Mucosa of rectum (tissue), 2 donors: Measurements from ENCODE around the gene AOX1.

Experiments used
- H3K27ac ChIP-seq, 2 donors: one replicate each; pipeline ENCODE4 v1.7.0; 2013; ENCODE audit warnings: inconsistent platforms in 2 of 2, low read depth in 2 of 2, low read length in 2 of 2
- H3K27me3 ChIP-seq, 2 donors: one replicate each; pipeline ENCODE4 v1.7.0; 2013; ENCODE audit warnings: low read length in 2 of 2; ENCODE audit not compliant: control insufficient read depth in 2 of 2, insufficient read depth in 2 of 2
- H3K36me3 ChIP-seq, 2 donors: one replicate each; pipeline ENCODE4 v1.7.0; 2013; ENCODE audit warnings: low read length in 2 of 2; ENCODE audit not compliant: control insufficient read depth in 2 of 2, insufficient read depth in 2 of 2
- H3K4me1 ChIP-seq, 2 donors: one replicate each; pipeline ENCODE4 v1.7.0; 2013; ENCODE audit warnings: low read length in 2 of 2, mild to moderate bottlenecking in 1 of 2; ENCODE audit not compliant: control insufficient read depth in 2 of 2, insufficient read depth in 2 of 2
- H3K4me3 ChIP-seq, 2 donors: one replicate each; pipeline ENCODE4 v1.7.0; 2013; ENCODE audit warnings: low read length in 2 of 2
- H3K9ac ChIP-seq, 2 donors: one replicate each; pipeline ENCODE4 v1.7.0; 2013; ENCODE audit warnings: low read length in 2 of 2, low read depth in 1 of 2, mild to moderate bottlenecking in 1 of 2
- H3K9me3 ChIP-seq, 2 donors: one replicate each; pipeline ENCODE4 v1.7.0; 2013; ENCODE audit warnings: low read length in 2 of 2; ENCODE audit not compliant: control insufficient read depth in 2 of 2
- donor health status: healthy.
- donor health status: Normal muscosa, but diverticular disease.

AOX1 gene

GRCh38 chr2:200695601-200696000 lies 109.8 kb downstream of the AOX1 start:
- Histone ChIP-seq H3K27me3 (no peaks in the 10 kb centered on the region), H3K4me3 (no peak overlapping the region), H3K36me3 (no peaks in the 10 kb centered on the region), H3K4me1 (no peaks in the 10 kb centered on the region), H3K27ac (no peak overlapping the region), H3K9ac (no peak overlapping the region), H3K9me3 (no peaks in the 10 kb centered on the region)

DNA sequence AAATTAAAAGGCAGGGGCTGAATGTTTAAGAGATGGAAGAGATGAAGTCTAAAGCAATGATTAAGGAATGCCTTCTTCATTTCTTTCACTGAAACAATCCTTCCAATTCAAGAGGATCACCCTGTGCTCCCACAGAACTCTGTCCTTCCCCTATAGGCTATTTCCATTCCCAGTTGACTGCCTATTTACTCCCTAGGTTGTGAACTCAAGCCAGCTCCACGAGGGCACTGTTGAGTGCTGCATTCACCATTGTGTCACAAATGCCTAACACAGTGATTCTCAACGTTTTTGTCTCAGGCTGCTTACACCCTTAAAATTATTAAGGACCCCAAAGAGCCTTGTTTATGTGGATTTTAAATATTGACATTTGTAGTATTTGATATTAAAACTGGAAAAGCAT lies 112.4 kb downstream of the AOX1 start:
- Histone ChIP-seq H3K27me3 (no peaks in the 10 kb centered on the region), H3K27ac (no peak overlapping the region), H3K36me3 (no peaks in the 10 kb centered on the region), H3K4me1 (no peaks in the 10 kb centered on the region), H3K9me3 (no peaks in the 10 kb centered on the region), H3K4me3 (no peak overlapping the region), H3K9ac (no peak overlapping the region)

DNA sequence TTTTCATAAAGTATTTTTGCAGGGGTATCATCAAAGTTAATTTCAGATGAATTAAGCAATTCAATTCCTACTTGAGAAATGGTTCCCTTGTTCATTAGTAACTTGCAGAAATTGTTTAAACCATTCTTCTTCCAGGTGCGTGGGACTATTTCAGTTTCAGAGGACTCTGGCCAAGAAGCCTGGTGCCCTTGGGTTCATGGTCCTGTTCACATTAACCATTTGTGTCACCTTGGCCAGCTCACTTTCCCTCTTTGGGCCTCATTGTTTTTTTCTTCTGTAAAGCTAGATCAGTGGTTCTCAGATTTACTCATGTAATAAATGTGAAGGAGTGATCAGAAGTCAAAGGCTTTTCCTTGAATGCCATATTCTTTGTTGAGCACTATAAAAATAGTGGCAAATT lies 113.5 kb downstream of the AOX1 start:
- H3K9ac ChIP-seq = no peak overlapping the region
- no peaks in the 10 kb centered on the region for H3K9me3 ChIP-seq
- no peak overlapping the region for H3K4me3 ChIP-seq
- no peaks in the 10 kb centered on the region for H3K27me3 ChIP-seq
- no peak overlapping the region for H3K27ac ChIP-seq
- H3K4me1 ChIP-seq = peaks cover 4 to 9% of the 10 kb centered on the region in 2 donors
- no peaks in the 10 kb centered on the region for H3K36me3 ChIP-seq

DNA sequence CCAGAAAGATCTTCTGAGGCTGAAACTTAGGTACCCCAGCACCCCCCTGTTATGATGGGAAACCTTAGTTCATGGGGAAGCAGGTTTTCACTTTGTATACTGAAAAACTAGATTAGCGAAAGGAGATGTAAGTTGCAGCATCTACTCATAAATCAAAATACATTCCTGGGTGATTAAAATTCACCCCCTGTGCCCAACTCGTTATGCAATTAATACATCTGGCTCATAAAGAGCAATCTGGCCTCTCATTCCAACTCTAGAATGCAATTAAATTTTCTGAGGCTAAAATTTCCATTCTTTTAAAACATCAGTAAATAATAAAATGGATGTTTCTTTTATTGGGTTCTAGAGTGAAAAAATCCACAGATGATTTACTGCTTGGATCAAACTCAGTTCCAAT lies 115.0 kb downstream of the AOX1 start:
- Histone ChIP-seq H3K4me3 (no peak overlapping the region), H3K27ac (no peak overlapping the region), H3K4me1 (peaks cover 4 to 11% of the 10 kb centered on the region in 2 donors), H3K9ac (no peak overlapping the region), H3K36me3 (no peaks in the 10 kb centered on the region), H3K27me3 (no peaks in the 10 kb centered on the region), H3K9me3 (no peaks in the 10 kb centered on the region)

DNA sequence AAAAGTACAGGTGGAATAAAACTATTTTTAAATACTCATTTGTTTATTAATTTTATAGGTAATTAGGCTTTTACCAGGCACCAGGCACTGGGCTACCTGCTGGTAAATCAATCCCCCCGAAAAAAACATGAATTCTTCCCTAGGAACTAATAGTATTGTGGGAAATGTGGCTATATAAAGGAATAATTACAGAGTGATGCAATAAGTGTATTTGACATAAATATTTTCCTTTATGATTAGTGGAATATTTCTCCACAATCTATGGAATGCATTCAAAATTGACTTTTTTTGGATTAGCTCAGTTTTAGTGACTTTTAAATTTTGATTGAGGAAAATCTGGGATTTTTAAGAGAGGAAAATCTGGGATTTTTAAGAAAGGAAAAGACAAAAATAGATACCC lies 116.2 kb downstream of the AOX1 start:
- H3K4me3 ChIP-seq = no peak overlapping the region
- no peaks in the 10 kb centered on the region for H3K27me3 ChIP-seq
- no peaks in the 10 kb centered on the region for H3K9me3 ChIP-seq
- no peak overlapping the region for H3K9ac ChIP-seq
- H3K27ac ChIP-seq = no peak overlapping the region
- no peaks in the 10 kb centered on the region for H3K36me3 ChIP-seq
- H3K4me1 ChIP-seq = peaks cover 4 to 15% of the 10 kb centered on the region in 2 donors

DNA sequence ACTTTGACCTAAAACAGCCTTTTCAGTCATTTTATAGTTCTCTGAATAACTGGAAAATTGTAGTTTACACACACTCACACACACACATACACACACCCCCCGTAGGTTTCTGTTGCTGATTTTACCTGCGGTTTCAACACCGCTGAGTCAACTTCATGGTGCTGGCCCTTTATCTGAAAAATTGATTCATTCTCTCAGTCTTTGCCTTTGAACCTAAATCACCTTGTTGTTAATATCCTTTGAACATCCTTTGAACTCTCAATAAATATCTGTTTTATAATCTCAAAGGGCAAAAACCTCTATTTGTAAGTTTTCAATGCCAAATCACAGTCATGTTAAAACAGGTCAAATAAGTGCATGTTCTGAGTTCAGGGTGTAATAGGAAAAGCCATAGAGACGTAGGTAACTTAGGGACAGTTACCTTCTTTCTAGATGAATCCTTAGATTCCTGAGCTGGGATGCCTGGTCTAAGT lies 116.9 kb downstream of the AOX1 start:
- H3K9ac ChIP-seq = no peak overlapping the region
- H3K27me3 ChIP-seq = no peaks in the 10 kb centered on the region

GRCh38 chr2:200703127-200703925 lies 117.5 kb downstream of the AOX1 start:
- Histone ChIP-seq H3K4me1 (peaks cover 4 to 15% of the 10 kb centered on the region in 2 donors), H3K9ac (no peak overlapping the region)

More for the DNA sequence above, 116.9 kb downstream of the AOX1 start:
- no peaks in the 10 kb centered on the region for H3K9me3 ChIP-seq
- no peak overlapping the region for H3K4me3 ChIP-seq
- H3K4me1 ChIP-seq = peaks cover 4 to 15% of the 10 kb centered on the region in 2 donors
- no peaks in the 10 kb centered on the region for H3K36me3 ChIP-seq
- no peak overlapping the region for H3K27ac ChIP-seq

GRCh38 chr2:200703926-200704637 lies 118.3 kb downstream of the AOX1 start:
- Histone ChIP-seq H3K27me3 (no peaks in the 10 kb centered on the region), H3K36me3 (no peaks in the 10 kb centered on the region), H3K4me3 (no peak overlapping the region), H3K9me3 (no peaks in the 10 kb centered on the region), H3K9ac (no peak overlapping the region), H3K4me1 (peaks cover 4 to 15% of the 10 kb centered on the region in 2 donors), H3K27ac (peak overlapping the region; percentile 30 to 39)

More at GRCh38 chr2:200703127-200703925, 117.5 kb downstream of the AOX1 start:
- H3K4me3 ChIP-seq = no peak overlapping the region
- peak overlapping the region in 1 of 2 donors; percentile 30 for H3K27ac ChIP-seq
- H3K36me3 ChIP-seq = no peaks in the 10 kb centered on the region
- H3K9me3 ChIP-seq = no peaks in the 10 kb centered on the region
- H3K27me3 ChIP-seq = no peaks in the 10 kb centered on the region

DNA sequence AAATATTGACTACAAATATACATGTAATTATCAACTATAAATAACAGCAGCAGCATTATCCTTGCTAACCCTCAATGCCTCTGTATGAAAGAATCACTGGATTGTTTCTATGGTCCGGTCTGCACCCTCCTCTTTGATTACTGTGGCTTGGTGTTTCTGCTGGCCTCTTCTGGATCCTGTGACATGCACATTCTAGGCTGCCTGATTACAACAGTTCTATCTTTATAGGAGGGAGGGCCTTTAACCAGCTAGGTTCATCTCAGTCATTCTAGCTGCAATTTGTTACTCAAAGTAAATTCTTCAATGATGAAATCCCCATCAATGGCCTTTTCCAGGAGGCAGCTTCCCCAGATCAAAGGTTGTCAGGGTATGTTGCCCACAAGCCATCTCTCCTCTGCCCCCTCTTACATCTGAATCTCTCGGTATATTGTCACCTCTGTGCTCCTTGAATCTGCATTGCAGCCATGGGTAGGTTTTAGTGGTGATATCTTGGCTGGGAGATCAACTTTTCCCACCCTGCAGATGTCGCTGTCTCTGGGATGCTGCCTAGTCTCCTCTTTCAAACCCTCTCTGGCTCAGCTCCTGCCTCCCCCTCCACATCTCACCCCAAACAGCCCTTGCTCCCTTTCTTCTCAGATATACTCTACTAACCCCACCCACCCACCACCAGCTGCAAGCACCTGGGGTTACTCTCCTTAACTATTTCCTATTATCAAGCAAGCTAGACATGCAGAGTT lies 119.7 kb downstream of the AOX1 start:
- no peaks in the 10 kb centered on the region for H3K36me3 ChIP-seq
- no peak overlapping the region for H3K9ac ChIP-seq
- H3K27ac ChIP-seq = no peak overlapping the region
- H3K4me3 ChIP-seq = no peak overlapping the region
- H3K27me3 ChIP-seq = no peaks in the 10 kb centered on the region
- peaks cover 4 to 15% of the 10 kb centered on the region in 2 donors for H3K4me1 ChIP-seq
- H3K9me3 ChIP-seq = no peaks in the 10 kb centered on the region

GRCh38 chr2:200708943-200709342 lies 123.1 kb downstream of the AOX1 start:
- H3K4me1 ChIP-seq = peaks cover 10 to 19% of the 10 kb centered on the region in 2 donors
- H3K27ac ChIP-seq = no peak overlapping the region
- no peak overlapping the region for H3K9ac ChIP-seq
- no peaks in the 10 kb centered on the region for H3K27me3 ChIP-seq
- no peak overlapping the region for H3K4me3 ChIP-seq
- H3K36me3 ChIP-seq = no peaks in the 10 kb centered on the region
- H3K9me3 ChIP-seq = no peaks in the 10 kb centered on the region
